Measurements from ENCODE around the gene C19orf25.
"Not testable (repeated sequence)": the region's sequence is repeated elsewhere in the genome, so short reads cannot be mapped to it uniquely, and the experiment has no call there.

The C19orf25 gene

GRCh38 chr19:1481893-1482360, 2.9 kb upstream of the C19orf25 start:
- Histone ChIP-seq H3K27ac (ENCODE audit: low read depth, low read length) (no peak overlapping the region), H3K36me3 (ENCODE audit: control insufficient read depth in 5 of 5, insufficient read depth in 5 of 5, low read length in 5 of 5) (peaks cover 0 to 3% (median 0%) of the 10 kb centered on the region in 5 donors), H3K27me3 (ENCODE audit: control insufficient read depth in 5 of 5, insufficient read depth in 4 of 5, low read length in 5 of 5) (no peaks in the 10 kb centered on the region), H3K9me3 (ENCODE audit: control insufficient read depth in 5 of 5, low read length in 5 of 5) (no peaks in the 10 kb centered on the region), H3K9ac (ENCODE audit: low read length in 5 of 5) (no peak overlapping the region), H3K4me3 (ENCODE audit: low read depth in 1 of 5, low read length in 5 of 5) (no peak overlapping the region), H3K4me1 (ENCODE audit: control insufficient read depth in 5 of 5, insufficient read depth in 5 of 5, low read length in 5 of 5) (peaks cover 0 to 18% (median 16%) of the 10 kb centered on the region in 5 donors)

- H3K9me3 ChIP-seq (ENCODE audit: control insufficient read depth in 5 of 5, low read length in 5 of 5), result no peaks in the 10 kb centered on the region
Measured at GRCh38 chr19:1481224-1481892, 2.3 kb upstream of the C19orf25 start.

GRCh38 chr19:1477056-1477455, 2.0 kb downstream of the C19orf25 start:
- not testable (repeated sequence) for H3K27ac ChIP-seq (ENCODE audit: low read depth, low read length); H3K9ac ChIP-seq (ENCODE audit: low read length in 5 of 5); H3K9me3 ChIP-seq (ENCODE audit: control insufficient read depth in 5 of 5, low read length in 5 of 5); H3K4me3 ChIP-seq (ENCODE audit: low read depth in 1 of 5, low read length in 5 of 5)
- Histone ChIP-seq H3K4me1 (ENCODE audit: control insufficient read depth in 5 of 5, insufficient read depth in 5 of 5, low read length in 5 of 5) (peaks cover 0 to 44% (median 23%) of the 10 kb centered on the region in 5 donors), H3K36me3 (ENCODE audit: control insufficient read depth in 5 of 5, insufficient read depth in 5 of 5, low read length in 5 of 5) (peaks cover 0 to 24% (median 13%) of the 10 kb centered on the region in 5 donors), H3K27me3 (ENCODE audit: control insufficient read depth in 5 of 5, insufficient read depth in 4 of 5, low read length in 5 of 5) (peaks cover 14 to 24% (median 17%) of the 10 kb centered on the region in 5 donors)

More at GRCh38 chr19:1481224-1481892, 2.3 kb upstream of the C19orf25 start:
- H3K4me3 ChIP-seq (ENCODE audit: low read depth in 1 of 5, low read length in 5 of 5), result no peak overlapping the region
- no peaks in the 10 kb centered on the region for H3K27me3 ChIP-seq (ENCODE audit: control insufficient read depth in 5 of 5, insufficient read depth in 4 of 5, low read length in 5 of 5)
- H3K36me3 ChIP-seq (ENCODE audit: control insufficient read depth in 5 of 5, insufficient read depth in 5 of 5, low read length in 5 of 5), result peaks cover 0 to 3% (median 0%) of the 10 kb centered on the region in 5 donors
- H3K4me1 ChIP-seq (ENCODE audit: control insufficient read depth in 5 of 5, insufficient read depth in 5 of 5, low read length in 5 of 5), result peaks cover 0 to 20% (median 16%) of the 10 kb centered on the region in 5 donors
- no peak overlapping the region for H3K9ac ChIP-seq (ENCODE audit: low read length in 5 of 5)
- no peak overlapping the region for H3K27ac ChIP-seq (ENCODE audit: low read depth, low read length)

GRCh38 chr19:1475751-1476437, 3.1 kb downstream of the C19orf25 start:
- H3K4me3 ChIP-seq (ENCODE audit: low read depth in 1 of 5, low read length in 5 of 5), result no peak overlapping the region
- no peak overlapping the region for H3K27ac ChIP-seq (ENCODE audit: low read depth, low read length)
- H3K9ac ChIP-seq (ENCODE audit: low read length in 5 of 5), result no peak overlapping the region
- peaks cover 0 to 24% (median 13%) of the 10 kb centered on the region in 5 donors for H3K36me3 ChIP-seq (ENCODE audit: control insufficient read depth in 5 of 5, insufficient read depth in 5 of 5, low read length in 5 of 5)
- H3K9me3 ChIP-seq (ENCODE audit: control insufficient read depth in 5 of 5, low read length in 5 of 5), result no peaks in the 10 kb centered on the region
- H3K4me1 ChIP-seq (ENCODE audit: control insufficient read depth in 5 of 5, insufficient read depth in 5 of 5, low read length in 5 of 5), result peaks cover 0 to 56% (median 31%) of the 10 kb centered on the region in 5 donors
- peaks cover 26 to 36% (median 29%) of the 10 kb centered on the region in 5 donors for H3K27me3 ChIP-seq (ENCODE audit: control insufficient read depth in 5 of 5, insufficient read depth in 4 of 5, low read length in 5 of 5)

GRCh38 chr19:1474765-1475351, 4.2 kb downstream of the C19orf25 start:
- Histone ChIP-seq H3K27ac (ENCODE audit: low read depth, low read length) (no peak overlapping the region), H3K9me3 (ENCODE audit: control insufficient read depth in 5 of 5, low read length in 5 of 5) (no peaks in the 10 kb centered on the region), H3K9ac (ENCODE audit: low read length in 5 of 5) (no peak overlapping the region), H3K36me3 (ENCODE audit: control insufficient read depth in 5 of 5, insufficient read depth in 5 of 5, low read length in 5 of 5) (peaks cover 0 to 24% (median 13%) of the 10 kb centered on the region in 5 donors), H3K27me3 (ENCODE audit: control insufficient read depth in 5 of 5, insufficient read depth in 4 of 5, low read length in 5 of 5) (peaks cover 33 to 46% (median 39%) of the 10 kb centered on the region in 5 donors), H3K4me1 (ENCODE audit: control insufficient read depth in 5 of 5, insufficient read depth in 5 of 5, low read length in 5 of 5) (peaks cover 0 to 66% (median 41%) of the 10 kb centered on the region in 5 donors), H3K4me3 (ENCODE audit: low read depth in 1 of 5, low read length in 5 of 5) (no peak overlapping the region)

GRCh38 chr19:1474011-1474764, 4.8 kb downstream of the C19orf25 start:
- Histone ChIP-seq H3K27ac (ENCODE audit: low read depth, low read length) (no peak overlapping the region), H3K9ac (ENCODE audit: low read length in 5 of 5) (no peak overlapping the region), H3K4me1 (ENCODE audit: control insufficient read depth in 5 of 5, insufficient read depth in 5 of 5, low read length in 5 of 5) (peaks cover 0 to 64% (median 40%) of the 10 kb centered on the region in 5 donors), H3K27me3 (ENCODE audit: control insufficient read depth in 5 of 5, insufficient read depth in 4 of 5, low read length in 5 of 5) (peaks cover 36 to 47% (median 42%) of the 10 kb centered on the region in 5 donors), H3K4me3 (ENCODE audit: low read depth in 1 of 5, low read length in 5 of 5) (no peak overlapping the region), H3K36me3 (ENCODE audit: control insufficient read depth in 5 of 5, insufficient read depth in 5 of 5, low read length in 5 of 5) (peaks cover 0 to 24% (median 13%) of the 10 kb centered on the region in 5 donors), H3K9me3 (ENCODE audit: control insufficient read depth in 5 of 5, low read length in 5 of 5) (no peaks in the 10 kb centered on the region)

GRCh38 chr19:1473085-1473851, 5.7 kb downstream of the C19orf25 start:
- Histone ChIP-seq H3K9ac (ENCODE audit: low read length in 5 of 5) (no peak overlapping the region), H3K27ac (ENCODE audit: low read depth, low read length) (no peak overlapping the region), H3K36me3 (ENCODE audit: control insufficient read depth in 5 of 5, insufficient read depth in 5 of 5, low read length in 5 of 5) (peaks cover 0 to 24% (median 13%) of the 10 kb centered on the region in 5 donors), H3K4me3 (ENCODE audit: low read depth in 1 of 5, low read length in 5 of 5) (no peak overlapping the region), H3K9me3 (ENCODE audit: control insufficient read depth in 5 of 5, low read length in 5 of 5) (no peaks in the 10 kb centered on the region), H3K27me3 (ENCODE audit: control insufficient read depth in 5 of 5, insufficient read depth in 4 of 5, low read length in 5 of 5) (peaks cover 38 to 51% (median 46%) of the 10 kb centered on the region in 5 donors), H3K4me1 (ENCODE audit: control insufficient read depth in 5 of 5, insufficient read depth in 5 of 5, low read length in 5 of 5) (peaks cover 0 to 64% (median 42%) of the 10 kb centered on the region in 5 donors)

GRCh38 chr19:1472231-1473084, 6.6 kb downstream of the C19orf25 start:
- no peak overlapping the region for H3K27ac ChIP-seq (ENCODE audit: low read depth, low read length)
- H3K4me1 ChIP-seq (ENCODE audit: control insufficient read depth in 5 of 5, insufficient read depth in 5 of 5, low read length in 5 of 5), result peaks cover 0 to 65% (median 45%) of the 10 kb centered on the region in 5 donors
- H3K9me3 ChIP-seq (ENCODE audit: control insufficient read depth in 5 of 5, low read length in 5 of 5), result no peaks in the 10 kb centered on the region
- H3K36me3 ChIP-seq (ENCODE audit: control insufficient read depth in 5 of 5, insufficient read depth in 5 of 5, low read length in 5 of 5), result peaks cover 0 to 24% (median 13%) of the 10 kb centered on the region in 5 donors
- peaks cover 47 to 58% (median 53%) of the 10 kb centered on the region in 5 donors for H3K27me3 ChIP-seq (ENCODE audit: control insufficient read depth in 5 of 5, insufficient read depth in 4 of 5, low read length in 5 of 5)
- H3K4me3 ChIP-seq (ENCODE audit: low read depth in 1 of 5, low read length in 5 of 5), result no peak overlapping the region
- H3K9ac ChIP-seq (ENCODE audit: low read length in 5 of 5), result no peak overlapping the region

All from subcutaneous abdominal adipose tissue (tissue), 5 donors.